ENCODE measurements around the gene AUTS2.

Gene AUTS2

GRCh38 chr7:70557338-70557737 is 959.1 kb downstream of the AUTS2 start:
- DNase-seq (ENCODE audit: low read depth in 4 of 4, low spot score in 1 of 4) = no peak

GRCh38 chr7:70559815-70560214 is 961.5 kb downstream of the AUTS2 start:
- DNase-seq (ENCODE audit: low read depth in 4 of 4, low spot score in 1 of 4) = no peak

DNA sequence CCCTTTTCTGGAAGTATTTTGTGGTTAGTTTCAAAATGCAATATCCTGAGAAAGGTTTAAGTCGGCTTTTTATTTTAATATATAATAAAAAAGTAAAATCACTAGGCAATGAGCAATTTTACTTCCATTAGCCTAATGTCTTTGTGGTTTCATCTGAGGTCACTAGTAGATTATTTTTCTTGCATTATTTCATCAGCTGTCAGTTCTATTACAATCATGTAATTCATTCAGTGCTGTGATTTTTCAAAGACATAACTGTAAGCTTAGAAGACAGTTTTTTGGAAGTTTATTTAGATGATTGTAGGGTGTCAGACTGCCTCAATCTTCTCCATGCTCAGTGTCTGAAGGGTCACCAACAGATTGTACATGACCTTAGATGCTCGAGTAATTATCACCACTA is 965.7 kb downstream of the AUTS2 start:
- DNase-seq (ENCODE audit: low read depth in 4 of 4, low spot score in 1 of 4) = no peak

GRCh38 chr7:70565721-70566370 is 967.6 kb downstream of the AUTS2 start:
- no peak for DNase-seq (ENCODE audit: low read depth in 4 of 4, low spot score in 1 of 4)

- no peak for DNase-seq (ENCODE audit: low read depth in 4 of 4, low spot score in 1 of 4)
Observed at GRCh38 chr7:70566671-70567070, 968.4 kb downstream of the AUTS2 start.

- DNase-seq (ENCODE audit: low read depth in 4 of 4, low spot score in 1 of 4) = no peak
Observed at GRCh38 chr7:70568674-70569334, 970.5 kb downstream of the AUTS2 start.

DNA sequence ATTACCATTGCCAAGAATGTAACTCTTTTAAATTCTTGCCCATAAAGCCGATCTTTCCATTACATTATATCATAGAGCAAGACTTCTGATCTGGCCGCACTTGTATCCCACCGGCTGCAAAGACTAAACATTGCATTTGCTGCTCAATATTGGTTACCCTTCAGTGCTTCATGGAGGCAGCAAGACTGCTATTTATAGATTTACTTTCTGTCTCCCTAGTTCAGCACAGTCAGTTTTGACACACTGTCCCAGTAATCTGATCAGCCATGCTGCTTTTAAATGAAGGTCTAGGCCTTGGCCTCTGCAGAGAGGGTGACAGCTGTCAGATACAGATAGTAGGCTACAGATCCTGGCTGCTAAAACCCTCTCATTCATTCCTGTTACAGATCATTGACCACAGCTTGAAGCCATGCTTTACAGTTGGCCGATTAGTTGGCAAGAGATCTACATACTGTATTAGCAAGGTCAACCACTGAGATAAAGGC is 971.1 kb downstream of the AUTS2 start:
- DNase-seq (ENCODE audit: low read depth in 4 of 4, low spot score in 1 of 4) = no peak

GRCh38 chr7:70570029-70570428 is 971.8 kb downstream of the AUTS2 start:
- no peak for DNase-seq (ENCODE audit: low read depth in 4 of 4, low spot score in 1 of 4)

GRCh38 chr7:70570961-70571360 is 972.7 kb downstream of the AUTS2 start:
- no peak for DNase-seq (ENCODE audit: low read depth in 4 of 4, low spot score in 1 of 4)

GRCh38 chr7:70571403-70571934 is 973.2 kb downstream of the AUTS2 start:
- no peak for DNase-seq (ENCODE audit: low read depth in 4 of 4, low spot score in 1 of 4)

DNA sequence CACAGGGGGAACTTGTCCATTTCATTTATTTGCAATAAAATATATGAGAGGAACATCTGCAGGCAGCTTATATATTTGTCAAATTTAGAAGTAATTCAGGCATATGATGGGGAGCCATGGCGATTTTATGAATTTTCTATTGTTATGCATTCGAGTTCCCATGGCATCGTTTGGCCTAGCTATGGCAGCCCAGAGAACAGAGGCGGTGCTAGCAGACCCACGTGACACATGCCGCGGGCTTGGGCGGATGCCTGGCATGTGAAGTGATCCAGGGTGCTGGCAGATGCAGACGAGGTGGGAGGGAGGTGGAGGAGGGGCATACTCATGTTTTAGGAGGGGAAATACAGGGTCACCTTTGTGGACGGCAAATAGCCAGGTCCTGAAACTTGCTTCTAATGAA is 973.7 kb downstream of the AUTS2 start:
- DNase-seq (ENCODE audit: low read depth in 4 of 4, low spot score in 1 of 4) = no peak

- no peak for DNase-seq (ENCODE audit: low read depth in 4 of 4, low spot score in 1 of 4)
Observed at GRCh38 chr7:70572571-70572970, 974.3 kb downstream of the AUTS2 start.

DNA sequence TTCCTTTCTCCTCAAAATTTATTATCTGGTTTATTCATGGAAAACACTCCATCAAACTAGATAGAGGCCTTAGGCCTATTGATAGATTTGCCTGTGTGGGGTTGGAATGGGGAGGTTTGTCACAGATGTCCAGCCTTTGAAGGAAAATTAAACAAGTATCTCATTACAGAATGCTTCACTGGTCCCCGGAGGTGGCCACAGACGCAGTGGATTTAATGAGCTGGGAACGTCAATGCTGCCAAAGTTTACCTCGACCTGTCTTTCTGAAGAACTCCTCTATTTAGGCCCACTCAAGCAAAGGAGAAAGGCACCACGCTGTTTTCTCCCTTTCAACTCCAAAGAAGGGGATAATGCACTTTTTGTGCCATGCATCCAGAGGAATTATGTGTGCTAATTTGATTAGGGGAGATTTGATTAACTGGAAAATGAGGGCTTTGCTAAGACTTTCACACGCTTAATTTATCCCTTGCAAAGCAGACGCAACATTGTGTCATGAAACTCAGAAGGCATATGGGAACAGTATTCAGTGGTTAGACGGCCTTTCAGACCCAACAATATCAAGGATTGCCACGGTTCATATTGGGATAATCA is 974.9 kb downstream of the AUTS2 start:
- DNase-seq (ENCODE audit: low read depth in 4 of 4, low spot score in 1 of 4) = no peak

GRCh38 chr7:70573696-70574095 is 975.4 kb downstream of the AUTS2 start:
- DNase-seq (ENCODE audit: low read depth in 4 of 4, low spot score in 1 of 4) = no peak

DNA sequence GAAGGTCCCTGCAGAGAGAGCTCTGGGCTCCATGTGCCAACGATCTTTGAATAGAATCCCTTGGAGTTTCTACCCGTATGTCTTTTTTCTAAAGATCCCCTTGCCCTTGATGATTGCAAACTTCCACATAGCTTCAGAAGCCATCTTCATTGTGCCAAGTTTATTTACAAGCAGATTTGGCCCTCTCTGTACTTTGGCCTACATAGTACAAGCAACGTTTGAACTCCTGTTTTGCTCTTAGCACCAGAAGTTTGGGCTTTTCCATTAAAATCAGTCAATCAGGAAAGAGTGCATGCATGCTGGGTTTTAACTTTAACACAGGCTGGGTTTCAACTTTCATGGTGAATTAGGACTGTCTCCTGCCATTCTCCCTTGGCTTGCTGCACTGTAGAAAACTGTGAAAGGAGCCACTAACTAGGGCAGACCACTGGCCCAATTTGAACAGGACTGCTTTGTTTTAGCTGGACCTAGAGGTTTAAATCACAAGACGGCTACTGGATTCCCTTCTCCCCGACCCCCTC is 976.1 kb downstream of the AUTS2 start:
- DNase-seq (ENCODE audit: low read depth in 4 of 4, low spot score in 1 of 4) = no peak

GRCh38 chr7:70574970-70575799 is 976.9 kb downstream of the AUTS2 start:
- no peak for DNase-seq (ENCODE audit: low read depth in 4 of 4, low spot score in 1 of 4)

DNA sequence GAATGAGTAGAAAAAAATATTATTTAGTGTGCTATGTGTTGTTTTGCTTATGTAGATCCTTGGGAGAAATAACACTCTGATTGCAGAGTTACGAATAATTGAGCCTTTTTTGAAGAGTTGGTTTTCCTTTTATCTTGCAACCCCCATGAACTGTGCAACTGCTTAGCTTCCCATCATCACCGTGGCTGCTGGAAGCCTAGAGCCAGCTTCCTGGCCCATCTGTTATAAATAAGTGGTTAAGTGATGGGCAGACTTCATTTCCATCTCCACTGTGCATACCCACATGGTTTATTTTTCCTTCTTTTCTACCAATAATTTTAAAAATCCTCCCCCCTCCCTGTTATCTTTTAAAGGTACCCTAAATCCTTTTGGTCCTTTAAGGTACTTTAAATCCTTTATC is 978.8 kb downstream of the AUTS2 start:
- no peak for DNase-seq (ENCODE audit: low read depth in 4 of 4, low spot score in 1 of 4)

GRCh38 chr7:70578131-70578530 is 979.9 kb downstream of the AUTS2 start:
- no peak for DNase-seq (ENCODE audit: low read depth in 4 of 4, low spot score in 1 of 4)

GRCh38 chr7:70579397-70580097 is 981.3 kb downstream of the AUTS2 start:
- DNase-seq (ENCODE audit: low read depth in 4 of 4, low spot score in 1 of 4) = no peak

DNA sequence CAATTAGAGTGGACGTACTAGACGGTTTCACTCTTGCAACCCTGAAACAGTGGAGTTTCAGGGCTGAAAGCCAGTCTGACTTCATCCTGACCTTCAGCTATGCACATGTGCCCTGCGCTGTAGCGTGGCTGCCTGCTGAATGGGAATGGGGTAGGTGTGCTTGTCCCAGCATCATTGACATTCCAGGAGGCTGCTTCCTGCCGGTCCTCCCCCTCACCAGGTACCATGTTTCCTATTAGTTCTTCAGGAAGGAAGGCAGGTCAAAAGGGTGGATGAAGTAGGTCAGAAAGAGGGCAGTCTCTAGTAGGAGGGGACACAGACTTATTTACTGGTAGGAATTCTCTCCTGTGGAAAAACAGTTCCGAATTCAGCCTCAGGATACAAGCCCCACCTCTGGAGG is 981.9 kb downstream of the AUTS2 start:
- DNase-seq (ENCODE audit: low read depth in 4 of 4, low spot score in 1 of 4) = no peak
